ENCODE measurements around the gene TEKT5.
"Not testable (repeated sequence)": the region's sequence is repeated elsewhere in the genome, so short reads cannot be mapped to it uniquely, and the experiment has no call there.

The TEKT5 gene

DNA sequence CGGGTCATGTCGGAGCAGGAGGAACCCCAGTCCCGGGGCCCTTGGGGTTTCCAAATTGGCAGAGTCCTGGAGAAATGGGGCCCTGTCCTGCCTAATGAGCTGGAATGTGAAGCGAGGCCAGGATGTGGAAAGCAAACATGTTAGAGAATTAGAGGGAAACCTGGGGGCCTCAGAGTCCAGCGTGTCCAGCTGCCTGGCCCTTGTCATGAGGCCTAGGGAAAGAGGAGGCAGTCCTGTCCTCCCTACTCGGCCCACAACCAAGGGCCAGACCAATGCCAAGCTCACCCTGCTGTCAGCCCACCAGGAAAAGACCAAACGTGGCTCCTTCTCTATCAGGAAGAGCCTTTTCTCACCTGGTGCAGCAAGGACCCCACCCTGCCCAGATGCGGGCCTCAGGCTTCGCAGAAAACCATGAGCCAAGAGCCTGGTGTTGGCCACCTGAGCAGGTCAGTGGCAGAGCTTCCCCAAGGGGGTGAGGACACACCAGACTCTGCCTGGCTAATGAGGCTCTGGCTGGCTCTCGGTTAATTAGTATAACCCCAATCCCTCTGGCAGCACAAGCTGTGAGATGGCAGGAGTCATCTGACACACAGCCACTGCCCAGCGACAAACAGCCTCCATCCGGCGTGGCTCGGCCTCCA lies 10.1 kb downstream of the TEKT5 start:
- no peak for DNase-seq

DNA sequence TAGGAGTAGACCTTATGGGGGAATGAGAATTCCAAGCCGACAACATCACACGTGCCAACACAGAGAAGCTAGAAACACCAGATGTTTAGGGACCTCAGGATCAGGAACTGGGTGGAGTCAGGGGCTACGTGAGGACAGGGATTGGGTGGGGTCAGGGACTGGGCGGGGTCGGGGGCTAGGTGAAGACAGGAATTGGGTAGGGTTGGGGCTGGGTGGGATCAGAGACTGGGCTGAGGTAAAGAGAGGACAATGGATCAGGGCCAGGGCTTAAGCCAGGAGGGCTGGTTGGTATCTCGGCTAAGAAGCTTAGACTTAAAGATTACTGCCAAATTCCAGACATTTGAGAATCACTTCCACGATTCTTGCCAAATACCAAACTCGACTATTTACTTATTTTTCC lies 11.6 kb downstream of the TEKT5 start:
- no peak for DNase-seq

- DNase-seq = no peak
Measured at GRCh38 chr16:10682604-10683003, 12.1 kb downstream of the TEKT5 start.

DNA sequence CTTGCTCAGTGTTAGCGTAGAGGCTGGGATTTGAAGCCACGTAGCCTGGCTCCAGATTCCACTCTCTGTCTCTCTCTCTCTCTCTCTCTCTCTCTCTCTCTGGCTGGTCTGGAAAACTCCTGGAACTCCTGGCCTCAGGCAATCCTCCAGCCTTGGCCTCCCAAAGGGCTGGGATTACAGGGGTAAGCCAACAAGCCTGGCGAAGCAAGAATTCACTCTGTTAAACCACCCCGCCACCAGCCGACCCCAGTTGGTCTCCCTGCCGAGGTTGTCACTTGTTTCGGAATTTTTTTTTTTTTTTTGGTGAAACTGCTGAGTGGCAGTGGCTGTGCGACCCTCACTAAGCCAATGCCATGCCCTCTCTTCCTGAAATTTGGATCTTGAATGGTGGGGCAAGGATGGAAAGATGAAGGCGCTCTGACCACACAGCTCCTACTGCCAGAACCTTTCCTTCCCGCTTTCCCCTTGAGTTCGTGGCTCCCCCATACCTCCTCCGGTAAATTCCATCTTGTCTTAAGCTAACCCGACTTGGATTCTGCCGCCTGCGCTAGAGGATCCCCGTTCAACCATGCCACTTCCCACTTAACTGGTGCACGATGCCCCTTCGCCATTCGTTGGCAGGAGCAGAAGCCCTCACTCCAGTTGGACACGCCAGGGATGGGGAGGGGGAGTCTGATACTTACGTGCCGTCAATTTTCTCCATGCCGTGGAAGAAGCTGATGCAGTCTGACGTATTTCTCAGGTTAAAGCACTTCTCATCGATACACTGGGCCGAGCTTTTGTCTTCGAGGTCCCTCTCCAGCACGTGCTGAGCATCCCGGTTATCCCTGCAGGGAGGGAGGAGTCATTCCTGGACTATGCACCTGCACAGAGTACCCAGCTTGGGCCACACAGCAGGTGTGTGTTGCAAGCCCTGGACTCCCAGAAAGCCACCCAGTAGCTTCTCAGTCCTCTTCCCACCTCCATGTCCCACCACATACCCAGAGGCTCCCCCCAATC lies 13.1 kb downstream of the TEKT5 start:
- DNase-seq = no peak

DNA sequence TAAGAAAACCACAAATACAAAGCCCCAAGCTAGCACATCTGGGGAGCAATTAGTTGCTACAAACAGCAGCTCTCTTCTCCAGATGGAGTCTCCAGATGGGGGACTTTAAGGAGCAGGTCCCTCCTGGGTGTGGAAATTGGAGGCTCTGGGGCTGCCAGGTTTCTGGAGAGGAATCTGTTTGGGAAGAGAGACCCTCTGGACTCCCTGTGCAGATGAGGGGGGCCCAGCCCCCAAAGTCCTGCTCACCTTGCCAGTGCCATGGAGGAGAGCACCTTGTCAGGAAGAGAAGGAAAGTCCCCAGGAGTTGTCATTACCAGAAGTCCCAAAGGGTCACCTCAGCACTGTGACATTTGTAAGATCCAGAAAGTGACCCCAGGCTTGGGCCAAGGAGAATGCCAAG lies 14.8 kb downstream of the TEKT5 start:
- no peak for DNase-seq

- DNase-seq = not testable (repeated sequence)
Measured at GRCh38 chr16:10679441-10679840, 15.3 kb downstream of the TEKT5 start.

DNA sequence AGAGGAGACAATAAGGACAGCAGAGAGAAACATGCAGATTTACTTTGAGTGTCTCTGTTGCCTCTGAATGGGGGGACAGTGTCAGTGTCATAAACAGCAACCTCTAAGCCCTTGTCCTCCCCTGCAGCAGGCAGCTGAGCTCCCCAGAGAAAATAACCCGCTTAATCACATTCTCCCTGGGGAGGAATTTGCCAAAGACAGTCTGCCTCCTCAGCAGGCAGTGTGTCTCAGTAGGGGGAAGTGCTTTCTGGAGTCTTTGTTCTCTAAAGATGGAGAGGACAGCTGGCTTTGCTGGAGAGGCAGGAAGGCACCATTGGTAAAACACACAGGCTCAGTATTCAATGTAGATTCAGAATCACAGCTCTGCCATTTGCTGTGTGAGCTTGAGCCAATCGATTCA lies 16.1 kb downstream of the TEKT5 start:
- no peak for DNase-seq

DNA sequence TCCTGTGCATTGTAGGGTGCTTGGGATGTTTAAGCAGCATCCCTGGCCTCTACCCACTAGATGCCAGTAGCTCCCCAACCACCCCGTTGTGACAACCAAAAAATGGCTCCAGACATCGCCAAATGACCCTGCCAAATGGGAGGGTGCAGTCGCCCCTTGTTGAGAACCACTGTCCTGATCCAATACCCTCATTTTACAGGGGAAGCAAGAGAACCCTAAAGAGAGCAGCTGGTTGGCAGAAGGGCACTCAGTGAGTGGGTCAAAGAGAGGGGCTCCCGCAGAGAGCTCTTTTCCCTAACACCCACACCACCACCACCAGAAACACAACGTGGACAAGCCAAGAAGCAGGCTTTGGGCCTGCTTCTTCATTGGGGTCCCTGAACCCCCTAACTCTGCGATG lies 18.4 kb downstream of the TEKT5 start:
- no peak for DNase-seq

DNA sequence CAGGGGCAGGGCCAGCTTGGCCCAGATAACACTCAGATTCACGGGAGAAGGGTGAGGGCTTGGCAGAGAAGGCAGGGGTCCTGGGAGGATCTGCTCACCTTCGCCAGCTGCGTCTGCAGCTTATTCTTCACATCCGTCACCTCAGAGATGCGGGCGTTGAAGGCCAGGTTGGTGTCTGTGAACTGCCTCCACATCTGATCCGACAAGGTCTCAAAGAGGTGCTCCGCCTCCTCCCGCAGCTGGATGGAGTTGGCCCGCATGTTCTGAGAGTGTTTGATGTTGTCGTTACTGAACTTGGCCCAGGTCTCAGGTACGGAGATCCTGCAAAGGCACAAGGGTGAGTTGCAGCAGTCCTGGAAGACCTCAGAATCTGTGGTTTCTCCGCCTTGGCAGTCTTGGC lies 18.9 kb downstream of the TEKT5 start:
- no peak for DNase-seq

- no peak for DNase-seq
Measured at GRCh38 chr16:10675216-10675615, 19.5 kb downstream of the TEKT5 start.

GRCh38 chr16:10671729-10672128 lies 23.0 kb downstream of the TEKT5 start:
- no peak for DNase-seq

DNA sequence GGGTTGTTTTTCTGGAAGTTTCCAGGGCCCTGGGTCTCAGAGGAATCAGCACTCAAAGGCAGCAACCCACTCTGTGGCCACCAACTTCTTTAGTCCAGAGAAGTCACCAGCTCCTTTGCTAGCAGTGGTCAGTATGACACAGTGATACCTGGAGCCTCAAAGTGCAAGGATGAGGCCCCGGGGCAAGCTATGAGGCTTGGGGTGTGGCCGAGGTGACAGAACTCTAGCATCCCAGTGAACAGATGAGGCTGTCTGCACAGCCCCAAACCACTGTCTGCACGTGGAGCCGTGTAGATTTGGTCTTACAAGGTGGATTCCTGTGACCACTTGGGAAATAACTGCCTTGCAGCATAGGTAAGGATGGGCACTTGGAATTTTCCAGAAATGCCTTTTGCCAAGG lies 24.9 kb downstream of the TEKT5 start:
- DNase-seq = no peak

DNA sequence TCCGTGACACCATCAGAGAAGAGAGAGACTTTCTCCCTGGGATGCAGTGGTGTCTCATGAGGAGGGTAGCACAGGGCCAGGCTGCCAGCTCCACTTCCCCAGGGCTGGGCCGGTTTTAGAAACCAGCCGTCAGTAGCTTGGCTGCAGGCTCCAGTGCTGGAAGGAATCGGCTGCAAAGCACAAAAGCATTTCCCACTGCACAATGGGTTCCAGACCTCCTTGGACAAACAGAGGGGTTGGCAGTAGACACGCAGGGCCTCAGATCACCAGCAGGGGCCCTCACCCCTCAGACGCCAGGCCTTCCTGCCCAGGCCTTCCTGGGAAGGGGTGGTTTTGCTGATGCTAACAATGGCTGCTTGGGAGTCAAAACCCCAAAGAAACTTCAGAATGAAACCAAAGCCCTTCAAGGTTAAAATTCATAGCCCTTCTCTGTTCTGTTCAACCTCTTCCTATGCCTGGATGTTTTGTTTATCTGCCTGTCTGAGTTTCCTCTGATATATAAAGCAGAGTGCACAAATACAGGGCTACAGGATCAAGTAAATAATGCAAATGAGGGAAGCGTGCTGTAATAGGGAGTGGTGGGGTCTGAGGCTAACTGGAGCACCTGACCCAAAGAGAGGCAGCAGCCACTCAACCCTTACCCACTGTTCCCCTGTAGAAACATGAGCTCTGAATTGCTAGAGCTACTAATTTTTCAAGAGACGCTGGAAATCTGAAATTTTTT lies 26.2 kb downstream of the TEKT5 start:
- no peak for DNase-seq

GRCh38 chr16:10667239-10667638 lies 27.5 kb downstream of the TEKT5 start:
- no peak for DNase-seq

- DNase-seq = no peak
Measured at GRCh38 chr16:10666291-10666690, 28.4 kb downstream of the TEKT5 start.

GRCh38 chr16:10665166-10665565 lies 29.6 kb downstream of the TEKT5 start:
- DNase-seq = no peak

- DNase-seq = no peak
Measured at GRCh38 chr16:10664720-10665126, 30.0 kb downstream of the TEKT5 start.

DNA sequence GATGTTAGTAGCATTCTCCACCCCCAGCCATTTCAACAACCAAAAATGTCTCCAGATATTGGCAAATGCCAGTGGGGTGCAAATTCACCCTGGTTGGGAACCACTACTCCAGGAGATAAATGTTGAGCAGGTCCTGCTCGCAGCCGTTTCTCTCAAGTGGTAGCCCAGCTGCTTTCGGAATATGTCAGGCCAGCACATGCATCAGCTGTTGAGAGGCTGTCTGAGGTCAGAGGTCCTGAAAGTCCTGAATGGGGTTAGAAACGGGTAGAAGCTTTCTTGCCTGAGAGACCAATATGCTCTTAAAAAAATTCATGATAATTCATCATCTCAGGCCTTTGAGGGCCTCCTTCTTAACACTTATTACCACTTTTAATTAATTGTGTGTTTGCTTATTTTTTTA lies 31.0 kb downstream of the TEKT5 start:
- no peak for DNase-seq

DNA sequence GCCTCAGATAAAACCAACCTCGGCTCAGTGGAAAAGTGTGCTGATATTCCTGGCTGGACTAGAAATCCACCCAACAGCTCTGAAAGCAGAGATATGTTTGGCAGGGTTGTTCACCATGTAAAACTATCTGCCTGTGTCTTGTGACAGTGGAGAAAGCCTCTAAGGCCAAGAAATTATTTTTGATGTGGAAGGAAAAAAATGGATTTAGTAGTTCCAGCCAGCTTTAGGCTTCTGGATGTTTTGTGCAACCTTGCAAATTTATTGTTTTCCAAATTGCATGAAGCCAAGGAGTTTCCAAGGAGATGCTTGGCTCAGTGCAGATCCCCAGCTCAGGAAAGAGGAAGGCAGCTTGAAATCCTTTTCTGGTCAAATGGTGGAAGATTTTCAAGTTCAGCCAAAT lies 31.6 kb downstream of the TEKT5 start:
- no peak for DNase-seq

DNA sequence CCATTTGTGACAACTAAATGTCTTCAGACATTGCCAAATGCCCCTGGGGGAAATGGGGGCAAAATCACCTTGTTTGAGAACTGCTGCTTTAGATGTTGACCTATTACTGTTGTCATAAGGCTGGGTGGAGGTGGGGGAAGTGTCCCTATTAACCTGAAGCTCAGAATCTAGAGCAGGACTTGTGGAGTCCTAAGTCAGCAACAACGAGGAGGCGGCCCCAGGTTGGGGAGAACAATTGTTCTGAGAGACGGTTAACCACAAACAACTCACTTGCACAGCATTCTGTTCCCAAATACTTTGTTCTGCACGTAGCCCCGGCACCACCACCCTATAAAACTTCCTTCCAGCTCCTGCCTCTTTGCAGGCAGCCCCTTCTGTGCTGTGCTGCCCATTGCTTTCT lies 32.5 kb downstream of the TEKT5 start:
- no peak for DNase-seq

DNA sequence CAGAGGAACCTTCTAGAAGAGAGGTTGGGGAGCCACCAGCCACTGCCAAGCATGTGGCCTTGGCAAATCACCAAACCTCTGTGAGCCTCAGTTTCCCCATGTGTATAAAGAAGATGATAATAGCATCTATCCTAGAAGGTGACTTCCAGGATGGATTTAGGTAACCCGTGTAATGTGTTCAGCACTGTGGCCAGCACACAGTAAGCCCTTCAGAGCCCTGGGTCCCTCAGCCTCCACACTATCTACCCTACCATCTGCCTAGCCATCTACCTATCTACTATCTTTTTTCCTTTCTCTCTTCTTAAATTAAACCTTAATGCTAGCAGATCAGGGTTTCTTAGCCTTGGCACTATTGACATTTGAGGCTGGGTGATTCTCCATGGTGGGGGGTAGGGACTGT lies 33.0 kb downstream of the TEKT5 start:
- no peak for DNase-seq

DNA sequence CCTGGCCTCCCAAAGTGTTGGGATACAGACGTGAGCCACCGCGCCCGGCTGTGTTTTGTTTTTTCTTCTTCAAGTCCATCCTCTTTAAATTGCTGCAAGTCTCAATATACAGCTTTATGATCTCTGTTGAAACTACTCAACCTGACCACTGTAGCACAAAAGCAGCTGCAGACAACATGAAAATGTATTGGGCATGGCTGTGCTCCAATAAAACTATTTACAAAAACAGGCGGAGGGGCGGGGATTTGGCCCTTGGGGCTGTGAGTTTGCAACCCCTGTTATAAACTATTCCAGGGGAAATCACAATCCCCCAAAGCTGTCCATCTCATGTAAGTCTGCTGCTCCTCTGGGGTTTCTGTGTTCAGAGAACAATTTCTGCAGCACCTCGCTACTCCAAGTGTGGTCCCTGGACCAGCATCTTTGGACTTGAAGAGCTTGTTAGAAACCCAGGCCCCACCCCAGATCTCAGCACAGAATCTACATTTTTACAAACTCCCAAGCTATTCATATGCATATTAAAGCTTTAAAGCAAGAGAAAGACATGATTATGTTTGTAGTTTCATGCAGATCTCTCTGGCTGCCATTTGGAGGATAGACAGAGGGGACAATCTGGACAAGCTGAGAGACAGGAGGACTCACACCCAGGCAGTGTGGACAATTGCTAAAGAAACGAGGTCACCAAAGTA lies 33.6 kb downstream of the TEKT5 start:
- DNase-seq = no peak

GRCh38 chr16:10658943-10659342 lies 35.8 kb downstream of the TEKT5 start:
- DNase-seq = no peak
